GM19452 (cell line): ENCODE results near the gene WDFY3.

Experiments
- ATAC-seq: cut with Tn5 transposase; IDR thresholded peaks from one replicate; pipeline ENCODE4 v1.9.1; 2021; ENCODE audit not compliant: unreplicated experiment

WDFY3 gene

GRCh38 chr4:84966382-84967242, at the start of gene WDFY3:
TSS of gene WDFY3 (minus strand) at chr4:84966690. CDS start at chr4:84860591, 106,099 bp downstream.
- no peak for ATAC-seq

- ATAC-seq: no peak
Measured at GRCh38 chr4:85005865-85006377, 39.4 kb upstream of the WDFY3 start.

GRCh38 chr4:85000343-85000742, 33.9 kb upstream of the WDFY3 start:
- ATAC-seq: no peak

GRCh38 chr4:84995386-84995785, 28.9 kb upstream of the WDFY3 start:
- ATAC-seq: no peak

- no peak for ATAC-seq
Measured at GRCh38 chr4:84994280-84994679, 27.8 kb upstream of the WDFY3 start.

- ATAC-seq: no peak
Measured at GRCh38 chr4:84985952-84986351, 19.5 kb upstream of the WDFY3 start.

- ATAC-seq: no peak
Measured at GRCh38 chr4:84977396-84977795, 10.9 kb upstream of the WDFY3 start.

GRCh38 chr4:84973856-84974255, 7.4 kb upstream of the WDFY3 start:
- no peak for ATAC-seq

- no peak for ATAC-seq
Measured at GRCh38 chr4:84971319-84971932, 4.9 kb upstream of the WDFY3 start.

- ATAC-seq: no peak
Measured at GRCh38 chr4:84968925-84969324, 2.4 kb upstream of the WDFY3 start.

- ATAC-seq: no peak
Measured at GRCh38 chr4:84967243-84967690, 777 bp upstream of the WDFY3 start.

- no peak for ATAC-seq
Measured at GRCh38 chr4:84965553-84966381, 723 bp downstream of the WDFY3 start.

- ATAC-seq: no peak
Measured at GRCh38 chr4:84964995-84965552, 1.4 kb downstream of the WDFY3 start.

- ATAC-seq: no peak
Measured at GRCh38 chr4:84962102-84962501, 4.4 kb downstream of the WDFY3 start.

- ATAC-seq: no peak
Measured at GRCh38 chr4:84958434-84958833, 8.1 kb downstream of the WDFY3 start.

GRCh38 chr4:84957514-84958420, 8.7 kb downstream of the WDFY3 start:
- no peak for ATAC-seq

GRCh38 chr4:84956014-84956413, 10.5 kb downstream of the WDFY3 start:
- no peak for ATAC-seq

- ATAC-seq: no peak
Measured at GRCh38 chr4:84954982-84955567, 11.4 kb downstream of the WDFY3 start.

- ATAC-seq: no peak
Measured at GRCh38 chr4:84952776-84953175, 13.7 kb downstream of the WDFY3 start.

- ATAC-seq: no peak
Measured at GRCh38 chr4:84952004-84952403, 14.5 kb downstream of the WDFY3 start.
